Loucy (cell line): Measurements from ENCODE around the gene EFHD1.
"Not testable (repeated sequence)": the region's sequence is repeated elsewhere in the genome, so short reads cannot be mapped to it uniquely, and the experiment has no call there.

ENCODE experiments used
- H2AFZ ChIP-seq: fragments of 200-600 bp; sonication (generic); 2 replicates; pipeline ENCODE4 v1.6.0; 2016; ENCODE audit warnings: antibody characterized with exemption, mild to moderate bottlenecking, low read length, moderate library complexity
- H3F3A ChIP-seq: fragments of 200-600 bp; 2 replicates; pipeline ENCODE4 v1.6.0; 2016; ENCODE audit warnings: antibody characterized with exemption, low read depth, mild to moderate bottlenecking
- H3K27me3 ChIP-seq: fragments of 200-600 bp; sonication (generic); 2 replicates; pipeline ENCODE4 v1.6.1; 2014; ENCODE audit warnings: low read length, mild to moderate bottlenecking; ENCODE audit not compliant: insufficient read depth, poor library complexity, severe bottlenecking
- H3K36me3 ChIP-seq: fragments of 200-600 bp; sonication (generic); 2 replicates; pipeline ENCODE4 v1.6.1; 2016; ENCODE audit warnings: low read length; ENCODE audit not compliant: insufficient read depth
- H3K4me1 ChIP-seq: fragments of 200-600 bp; sonication (generic); 2 replicates; pipeline ENCODE4 v1.5.1; 2014; ENCODE audit warnings: low read length, mild to moderate bottlenecking; ENCODE audit not compliant: insufficient read depth, poor library complexity, severe bottlenecking
- H3K4me2 ChIP-seq: fragments of 200-600 bp; sonication (generic); 2 replicates; pipeline ENCODE4 v1.6.0; 2014; ENCODE audit warnings: antibody characterized with exemption, low read length, low read depth, mild to moderate bottlenecking; ENCODE audit not compliant: poor library complexity, severe bottlenecking
- H3K4me3 ChIP-seq: fragments of 200-600 bp; sonication (generic); 2 replicates; pipeline ENCODE4 v1.5.1; 2014; ENCODE audit warnings: low read length, mild to moderate bottlenecking, mixed read lengths; ENCODE audit not compliant: poor library complexity, severe bottlenecking
- H3K79me2 ChIP-seq: fragments of 200-600 bp; sonication (generic); 2 replicates; pipeline ENCODE4 v1.6.1; 2014; ENCODE audit warnings: low read length; ENCODE audit not compliant: insufficient read depth
- H3K9ac ChIP-seq: fragments of 200-600 bp; sonication (generic); 2 replicates; pipeline ENCODE4 v1.6.0; 2014; ENCODE audit warnings: mild to moderate bottlenecking, low read depth, low read length, moderate library complexity; ENCODE audit not compliant: poor library complexity, severe bottlenecking
- H3K9me2 ChIP-seq: fragments of 200-600 bp; sonication (generic); replicated peaks from 2 replicates; pipeline ENCODE4 v1.6.1; 2016; ENCODE audit warnings: low read depth, low read length, mixed read lengths
- H3K9me3 ChIP-seq: fragments of 200-600 bp; sonication (generic); 2 replicates; pipeline ENCODE4 v1.6.1; 2014; ENCODE audit warnings: mild to moderate bottlenecking, antibody characterized with exemption, low read length, low read depth; ENCODE audit not compliant: insufficient read depth
- H4K20me1 ChIP-seq: fragments of 200-600 bp; sonication (generic); 2 replicates; pipeline ENCODE4 v1.6.0; 2014; ENCODE audit warnings: antibody characterized with exemption, low read length, mild to moderate bottlenecking; ENCODE audit not compliant: insufficient read depth, poor library complexity, severe bottlenecking
- CTCF ChIP-seq: fragments of 200-600 bp; sonication (generic); conservative IDR thresholded peaks from 2 replicates; pipeline ENCODE4 v1.5.1; 2014; ENCODE audit warnings: mild to moderate bottlenecking, antibody characterized with exemption, low read length
- EZH2phosphoT487 ChIP-seq: fragments of 200-600 bp; IDR thresholded peaks from 2 replicates; pipeline ENCODE4 v1.6.1; 2018; ENCODE audit warnings: antibody characterized with exemption, mild to moderate bottlenecking, moderate library complexity, borderline replicate concordance

EFHD1 gene

GRCh38 chr2:232689152-232689910 is 55.9 kb downstream of the EFHD1 start:
- H3K4me1 ChIP-seq, result no peaks in the 10 kb centered on the region
- no peaks in the 10 kb centered on the region for H3K36me3 ChIP-seq
- H3K27me3 ChIP-seq, result no peaks in the 10 kb centered on the region
- TF ChIP-seq EZH2phosphoT487 (no peak), CTCF (no peak)
- H4K20me1 ChIP-seq, result no peaks in the 10 kb centered on the region
- no peak overlapping the region for H3K4me2 ChIP-seq
- no peak overlapping the region for H3K4me3 ChIP-seq
- no peak overlapping the region for H3K9ac ChIP-seq
- no peaks in the 10 kb centered on the region for H3K9me3 ChIP-seq
- H2AFZ ChIP-seq, result no peak overlapping the region
- H3K9me2 ChIP-seq, result no peaks in the 10 kb centered on the region
- H3F3A ChIP-seq, result no peaks in the 10 kb centered on the region
- no peaks in the 10 kb centered on the region for H3K79me2 ChIP-seq

DNA sequence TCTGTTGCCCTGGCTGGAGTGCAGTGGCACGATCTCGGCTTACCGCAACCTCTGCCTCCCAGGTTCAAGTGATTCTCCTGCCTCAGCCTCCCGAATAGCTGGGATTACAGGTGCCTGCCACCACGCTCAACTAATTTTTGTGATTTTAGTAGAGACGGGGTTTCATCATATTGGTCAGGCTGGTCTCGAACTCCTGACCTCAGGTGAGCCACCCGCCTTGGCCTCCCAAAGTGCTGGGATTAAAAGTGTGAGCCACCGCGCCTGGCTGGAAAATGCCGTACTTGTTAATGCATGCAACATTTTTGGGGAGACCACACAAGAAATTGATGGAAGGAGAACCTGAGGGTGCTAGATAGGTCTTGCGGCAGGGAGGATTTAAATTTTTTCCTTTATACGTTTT is 57.7 kb downstream of the EFHD1 start:
- not testable (repeated sequence) for H4K20me1 ChIP-seq, H3K9me2 ChIP-seq, H2AFZ ChIP-seq, H3K79me2 ChIP-seq, H3F3A ChIP-seq, H3K4me3 ChIP-seq, H3K9ac ChIP-seq, H3K4me1 ChIP-seq, H3K36me3 ChIP-seq, H3K9me3 ChIP-seq, H3K4me2 ChIP-seq, H3K27me3 ChIP-seq

- H3K4me2 ChIP-seq, result no peak overlapping the region
- no peaks in the 10 kb centered on the region for H3K36me3 ChIP-seq
- H3K9me2 ChIP-seq, result no peaks in the 10 kb centered on the region
- H3K4me3 ChIP-seq, result no peak overlapping the region
- H3K9ac ChIP-seq, result no peak overlapping the region
- H3K9me3 ChIP-seq, result no peaks in the 10 kb centered on the region
- no peaks in the 10 kb centered on the region for H3K27me3 ChIP-seq
- peaks cover 8% of the 10 kb centered on the region for H4K20me1 ChIP-seq
- TF ChIP-seq EZH2phosphoT487, result no peak
- TF ChIP-seq CTCF, result no peak
- no peaks in the 10 kb centered on the region for H3F3A ChIP-seq
- peaks cover 10% of the 10 kb centered on the region for H3K79me2 ChIP-seq
- H2AFZ ChIP-seq, result peak overlapping the region; percentile 69; the same call in 1 of the 2 replicates
- peaks cover 4% of the 10 kb centered on the region for H3K4me1 ChIP-seq
These were observed 59.9 kb downstream of the EFHD1 start for GRCh38 chr2:232693344-232693743.

DNA sequence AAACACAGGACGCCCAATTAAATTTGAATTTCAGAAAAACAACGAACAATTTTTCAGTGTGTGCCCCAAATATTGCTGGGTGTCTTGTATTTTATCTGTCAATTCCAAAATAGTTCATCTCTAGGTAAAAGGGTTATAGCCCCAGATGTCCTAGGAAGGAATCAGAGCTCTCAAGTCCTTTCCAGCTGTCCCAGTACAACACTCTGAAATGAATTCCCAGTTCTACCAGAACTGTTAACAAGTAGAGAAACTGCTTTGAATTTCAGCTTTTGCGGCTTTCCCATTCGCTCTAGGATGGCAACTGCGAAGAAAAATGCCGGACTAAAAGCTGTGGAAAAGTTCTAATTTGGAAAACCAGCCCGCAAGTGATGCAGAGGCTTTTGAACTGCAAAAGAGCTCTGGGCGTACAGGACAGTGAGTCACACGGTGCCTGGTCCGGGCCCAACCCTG is 63.2 kb downstream of the EFHD1 start:
- TF ChIP-seq CTCF (no peak), EZH2phosphoT487 (no peak)
- Histone ChIP-seq H3K36me3 (no peaks in the 10 kb centered on the region), H4K20me1 (peaks cover 33% of the 10 kb centered on the region), H3K9ac (peak overlapping the region; percentile 93), H3K4me1 (peaks cover 26% of the 10 kb centered on the region), H3K79me2 (peaks cover 42% of the 10 kb centered on the region), H3K4me3 (peak overlapping the region; percentile 88), H3K9me2 (no peaks in the 10 kb centered on the region), H3K9me3 (no peaks in the 10 kb centered on the region), H2AFZ (peak overlapping the region; percentile 83), H3F3A (no peaks in the 10 kb centered on the region), H3K27me3 (no peaks in the 10 kb centered on the region), H3K4me2 (peak overlapping the region; percentile 61)
